ENCODE data around the gene MYCL.
"Not testable (repeated sequence)": the region's sequence is repeated elsewhere in the genome, so short reads cannot be mapped to it uniquely, and the experiment has no call there.

The MYCL gene

DNA sequence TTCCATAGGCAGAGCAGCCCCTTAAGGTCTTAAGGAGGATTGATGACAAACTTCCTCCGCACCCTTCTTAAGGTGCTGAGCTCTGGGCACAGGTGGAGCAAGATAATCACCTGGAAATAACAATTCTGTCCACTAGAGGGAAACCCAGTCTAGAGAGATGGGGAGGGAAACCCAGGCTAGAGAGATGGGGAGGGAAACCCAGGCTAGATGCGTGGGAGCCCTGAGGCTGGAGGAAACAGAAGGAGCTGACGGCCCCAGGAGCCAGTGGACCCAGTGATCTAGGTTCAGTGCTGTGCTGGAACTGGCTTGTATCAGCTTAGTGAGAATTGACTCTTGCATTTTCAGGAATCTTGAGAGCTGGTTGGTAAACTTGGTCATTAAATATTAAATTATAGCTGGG is 17.8 kb upstream of the MYCL start:
- in situ Hi-C loops (cut with MboI; ENCODE audit: low sequenced_read_pairs), result no loop called here

DNA sequence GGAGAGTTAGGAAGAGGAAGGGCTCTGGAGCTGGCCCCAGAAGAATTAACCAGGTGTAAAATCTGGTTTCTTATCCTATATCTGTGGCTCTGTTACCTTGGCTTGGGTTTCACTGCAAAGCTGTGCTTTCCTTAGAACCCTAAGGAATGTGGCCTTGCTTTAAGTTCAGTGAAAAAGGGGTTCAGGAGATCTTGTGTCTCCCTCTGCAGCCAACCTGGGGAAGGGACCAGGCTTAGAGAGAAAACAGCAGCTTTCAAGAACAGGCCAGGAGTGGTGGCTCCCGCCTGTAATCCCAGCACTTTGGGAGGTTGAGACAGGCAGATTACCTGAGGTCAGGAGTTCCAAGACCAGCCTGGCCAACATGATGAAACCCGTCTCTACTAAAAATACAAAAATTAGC is 16.1 kb upstream of the MYCL start:
- in situ Hi-C loops (cut with MboI; ENCODE audit: low sequenced_read_pairs), result no loop called here

DNA sequence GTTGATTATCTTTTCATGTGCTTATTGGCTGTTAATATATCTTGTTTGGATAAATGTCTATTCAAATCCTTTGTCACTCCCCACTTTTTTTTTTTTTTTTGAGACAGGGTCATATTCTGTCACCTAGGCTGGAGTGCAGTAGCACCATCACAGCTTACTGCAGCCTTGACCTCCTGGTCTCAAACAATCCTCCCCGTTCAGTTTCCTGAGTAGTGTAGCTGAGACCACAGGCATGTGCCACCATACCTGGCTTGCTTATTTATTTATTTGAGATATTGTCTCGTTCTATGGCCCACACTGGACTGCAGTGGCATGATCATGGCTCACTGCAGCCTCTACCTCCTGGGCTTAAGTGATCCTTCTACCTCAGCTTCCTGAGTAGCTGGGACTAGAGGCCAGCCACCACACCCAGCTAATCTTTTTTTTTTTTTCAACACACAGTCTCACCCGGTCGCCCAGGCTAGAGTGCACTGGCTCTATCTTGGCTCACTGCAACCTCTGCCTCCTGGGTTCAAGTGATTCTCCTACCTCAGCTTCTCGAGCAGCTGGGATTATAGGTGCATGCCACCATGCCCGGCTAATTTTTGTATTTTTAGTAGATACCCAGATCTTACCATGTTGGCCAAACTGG is 13.9 kb upstream of the MYCL start:
- in situ Hi-C loops (cut with MboI; ENCODE audit: low sequenced_read_pairs), result no loop called here

DNA sequence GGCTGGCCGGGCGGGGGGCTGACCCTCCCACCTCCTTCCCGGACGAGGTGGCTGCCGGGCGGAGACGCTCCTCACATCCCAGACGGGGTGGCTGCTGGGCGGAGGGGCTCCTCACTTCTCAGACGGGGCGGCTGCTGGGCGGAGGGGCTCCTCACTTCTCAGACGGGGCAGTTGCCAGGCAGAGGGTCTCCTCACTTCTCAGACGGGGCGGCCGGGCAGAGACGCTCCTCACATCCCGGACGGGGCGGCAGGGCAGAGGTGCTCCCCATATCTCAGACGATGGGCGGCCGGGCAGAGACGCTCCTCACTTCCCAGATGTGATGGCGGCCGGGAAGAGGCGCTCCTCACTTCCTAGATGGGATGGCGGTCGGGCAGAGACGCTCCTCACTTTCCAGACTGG is 11.4 kb upstream of the MYCL start:
- in situ Hi-C loops (cut with MboI; ENCODE audit: low sequenced_read_pairs), result not testable (repeated sequence)

DNA sequence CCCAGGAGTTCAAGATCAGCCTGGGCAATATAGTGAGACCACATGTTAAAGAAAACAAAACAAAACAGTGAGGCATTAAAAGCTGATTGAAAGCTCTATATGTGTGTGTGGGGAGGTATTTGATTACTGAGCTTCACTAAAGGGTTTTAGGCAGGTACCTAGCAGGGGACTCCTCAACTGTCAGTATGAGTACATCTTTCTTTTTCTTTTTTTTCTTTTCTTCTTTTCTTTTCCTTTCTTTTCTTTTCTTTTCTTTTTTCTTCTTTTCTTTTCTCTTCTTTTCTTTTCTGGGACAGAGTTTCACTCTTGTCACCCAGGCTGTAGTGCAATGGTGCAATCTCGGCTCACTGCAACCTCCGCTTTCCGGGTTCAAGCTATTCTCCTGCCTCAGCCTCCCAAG is 8.5 kb upstream of the MYCL start:
- in situ Hi-C loops (cut with MboI; ENCODE audit: low sequenced_read_pairs), result no loop called here

DNA sequence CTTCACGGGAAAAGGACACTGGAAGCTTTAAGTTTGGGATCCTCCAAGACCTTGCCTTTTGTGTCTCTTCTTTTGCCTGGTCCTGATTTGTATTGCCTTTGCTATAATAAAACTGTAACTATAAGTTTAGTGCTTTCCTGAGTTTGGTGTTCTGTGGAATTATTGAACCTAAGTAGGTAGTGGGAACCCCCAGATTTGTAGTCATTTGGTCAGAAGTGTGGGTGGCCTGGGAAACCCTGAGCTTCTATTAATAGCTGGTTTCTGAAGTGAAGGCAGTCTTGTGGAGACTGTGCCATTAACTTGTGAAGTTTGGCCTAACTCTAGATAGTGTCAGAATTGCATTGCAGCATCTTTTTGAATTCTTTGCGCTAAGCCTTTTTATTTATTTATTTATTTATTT is 6.8 kb upstream of the MYCL start:
- in situ Hi-C loops (cut with MboI; ENCODE audit: low sequenced_read_pairs), result no loop called here

DNA sequence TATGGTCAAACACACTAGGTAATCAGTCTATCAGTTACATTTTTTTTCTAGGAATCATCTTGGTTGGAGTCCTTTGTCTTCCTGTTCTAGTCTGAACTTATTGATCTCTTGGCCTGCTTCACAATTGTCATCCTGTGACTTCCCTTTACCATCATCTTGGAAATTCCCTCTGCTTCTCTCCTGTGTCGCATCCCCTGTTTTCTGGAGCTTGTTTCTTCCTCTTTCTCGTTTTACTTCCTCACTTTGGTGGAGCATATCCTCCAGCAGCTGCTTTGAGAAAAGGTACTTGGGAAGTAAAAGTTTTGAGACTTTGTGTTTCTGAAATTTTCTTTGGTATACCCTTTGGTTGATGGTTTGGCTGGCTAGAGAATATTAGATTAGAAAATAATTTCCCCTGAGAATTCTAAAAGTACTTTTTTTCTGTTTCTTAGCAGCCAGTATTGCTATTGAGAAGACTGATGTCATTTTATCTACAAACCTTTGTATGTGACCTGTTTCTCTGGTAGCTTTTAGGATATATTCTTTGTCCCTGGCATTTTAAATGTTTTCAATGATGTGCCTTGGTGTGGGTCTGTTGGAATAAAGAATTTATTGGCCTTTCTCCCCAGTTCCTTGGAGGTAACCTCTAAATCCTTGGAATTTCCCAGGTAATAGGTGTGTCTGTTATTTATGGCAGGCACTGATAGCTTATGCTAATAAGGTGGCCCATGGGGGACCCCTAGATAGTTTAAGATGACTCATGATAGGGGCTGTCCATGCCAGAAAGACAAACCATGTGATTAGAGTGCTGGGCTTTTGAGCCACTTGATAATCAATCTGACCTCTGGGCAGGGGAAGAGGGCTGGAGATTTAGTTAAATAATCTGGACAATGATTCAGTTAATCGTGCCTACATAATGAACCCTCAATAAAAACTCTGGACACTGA is 6.1 kb upstream of the MYCL start:
- in situ Hi-C loops (cut with MboI; ENCODE audit: low sequenced_read_pairs), result no loop called here

DNA sequence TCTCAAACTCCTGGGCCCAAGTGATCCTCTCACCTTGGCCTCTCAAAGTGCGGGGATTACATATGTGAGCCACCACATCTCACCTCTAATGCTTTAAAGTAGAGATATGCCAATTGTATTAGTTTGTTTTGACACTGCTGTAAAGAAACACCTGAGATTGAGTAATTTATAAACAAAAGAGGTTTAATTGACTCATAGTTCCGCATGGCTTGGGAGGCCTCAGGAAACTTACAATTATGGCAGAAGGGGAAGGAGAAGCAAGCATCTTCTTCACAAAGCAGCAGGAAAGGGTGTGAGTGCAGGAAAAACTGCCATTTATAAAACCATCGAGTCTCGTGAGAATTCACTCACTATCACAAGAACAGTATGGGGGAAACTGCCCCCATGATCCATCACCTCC is 3.5 kb upstream of the MYCL start:
- in situ Hi-C loops (cut with MboI; ENCODE audit: low sequenced_read_pairs), result no loop called here

DNA sequence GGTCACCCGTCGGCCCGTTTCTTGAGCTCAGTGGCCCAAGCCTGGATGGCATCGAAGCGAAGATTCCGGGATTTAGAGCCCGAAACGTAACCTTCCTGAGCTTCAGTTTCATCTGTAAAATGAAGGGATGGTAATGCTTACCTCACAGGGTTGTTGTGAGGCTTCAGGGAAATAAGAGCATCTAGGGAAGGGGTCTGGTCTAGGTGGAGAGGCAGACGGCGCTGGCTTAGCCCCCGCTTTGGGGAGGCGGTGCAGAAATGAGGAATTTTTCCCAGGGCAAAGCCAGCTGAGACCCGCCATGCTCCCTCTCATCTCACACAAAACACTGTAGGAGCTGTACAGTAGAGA is 717 bp upstream of the MYCL start:
- in situ Hi-C loops (cut with MboI; ENCODE audit: low sequenced_read_pairs), result no loop called here

DNA sequence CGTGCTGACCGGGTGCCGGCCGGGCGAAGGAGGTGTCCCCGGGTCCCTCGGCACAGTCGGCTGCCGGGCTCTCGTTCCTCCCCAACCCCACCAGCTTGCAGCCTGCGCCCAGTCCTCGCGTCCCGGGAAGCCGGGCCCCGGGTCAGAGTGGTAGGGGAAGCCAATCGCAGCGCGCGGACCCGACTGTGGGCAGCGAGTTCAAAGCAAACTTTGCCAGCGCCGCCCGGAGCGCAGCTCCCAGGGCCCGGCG is 328 bp downstream of the MYCL start:
- in situ Hi-C loops (cut with MboI; ENCODE audit: low sequenced_read_pairs), result no loop called here

DNA sequence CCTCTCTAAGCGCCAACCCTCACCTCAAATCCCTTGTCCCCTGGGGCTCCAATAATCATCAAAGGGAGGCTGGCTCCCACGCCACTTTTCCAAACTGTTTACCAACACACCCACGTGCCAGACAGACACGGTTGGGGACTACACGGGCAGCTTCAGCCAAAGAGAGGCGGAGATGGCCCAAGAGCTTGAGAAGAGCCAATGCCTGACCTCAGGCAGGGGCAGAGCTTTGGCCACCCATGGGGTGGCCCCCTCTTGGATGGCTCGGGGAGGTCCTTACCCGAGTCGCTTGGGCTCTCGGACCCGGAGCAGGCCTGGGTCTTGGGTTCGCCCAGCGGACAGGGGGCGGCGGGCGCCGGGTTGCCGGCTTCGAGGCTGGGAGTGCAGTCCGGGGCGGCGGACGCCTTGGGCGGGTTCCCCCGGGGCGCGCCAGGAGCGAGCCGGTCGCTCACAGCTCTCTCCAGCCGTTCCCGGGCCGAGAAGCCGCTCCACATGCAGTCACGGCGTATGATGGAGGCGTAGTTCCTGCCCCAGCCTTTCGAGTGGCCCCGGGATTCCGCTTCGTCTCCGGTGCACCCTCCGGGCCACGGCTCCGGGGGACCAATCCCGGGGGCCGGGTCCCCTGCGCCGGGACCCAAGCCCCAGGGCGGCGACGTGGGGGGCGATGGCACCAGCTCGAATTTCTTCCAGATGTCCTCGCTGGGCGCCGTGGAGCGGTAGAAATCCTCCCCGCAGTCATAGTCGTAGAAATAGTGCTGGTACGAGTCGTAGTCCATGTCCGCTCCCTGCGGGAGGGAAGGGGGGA is 854 bp downstream of the MYCL start:
- in situ Hi-C loops (cut with MboI; ENCODE audit: low sequenced_read_pairs), result no loop called here

DNA sequence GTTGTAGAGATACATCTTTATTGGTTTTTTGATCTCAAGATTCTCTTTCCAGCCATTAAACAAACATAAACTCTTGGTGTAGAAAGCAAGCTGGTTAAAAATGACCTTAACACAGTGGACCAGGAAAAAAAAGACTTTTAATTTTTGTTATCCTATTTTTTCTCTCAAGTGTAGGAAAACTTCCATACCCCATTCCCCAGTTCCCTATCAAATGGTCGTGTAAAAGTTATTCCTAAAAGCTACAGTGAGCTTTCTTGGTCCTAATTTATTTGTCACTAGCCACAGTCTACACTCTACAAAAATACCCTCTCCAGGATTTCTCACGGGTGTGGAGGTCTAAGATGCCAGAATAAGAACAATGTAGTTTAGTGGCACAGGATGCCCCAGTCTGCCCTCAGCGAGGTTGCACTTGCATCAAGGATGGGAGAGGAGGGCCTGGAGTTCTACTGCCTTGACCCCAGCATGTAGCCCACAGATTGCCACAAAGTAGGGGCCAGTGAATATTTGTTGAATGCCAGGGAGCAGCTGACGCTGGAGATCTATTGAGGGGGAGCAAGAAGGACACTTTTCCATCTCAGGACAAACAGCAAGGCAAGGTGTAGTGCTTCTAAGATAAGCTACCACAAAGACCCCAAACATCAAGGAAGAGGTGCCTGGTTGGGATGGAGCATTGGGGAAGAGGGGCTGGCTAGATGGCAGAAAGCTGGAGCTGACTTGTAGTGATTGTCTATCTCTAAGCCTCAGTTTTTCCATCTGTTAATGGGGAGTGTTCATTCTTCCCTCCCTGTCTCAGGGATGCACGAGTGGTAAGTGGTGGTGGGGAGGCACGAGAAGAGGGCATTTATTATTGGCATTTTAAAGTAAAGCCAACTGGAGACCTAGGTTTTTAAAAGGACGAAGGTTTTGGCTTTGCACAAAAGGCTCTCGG is 1.8 kb downstream of the MYCL start:
- in situ Hi-C loops (cut with MboI; ENCODE audit: low sequenced_read_pairs), result no loop called here

DNA sequence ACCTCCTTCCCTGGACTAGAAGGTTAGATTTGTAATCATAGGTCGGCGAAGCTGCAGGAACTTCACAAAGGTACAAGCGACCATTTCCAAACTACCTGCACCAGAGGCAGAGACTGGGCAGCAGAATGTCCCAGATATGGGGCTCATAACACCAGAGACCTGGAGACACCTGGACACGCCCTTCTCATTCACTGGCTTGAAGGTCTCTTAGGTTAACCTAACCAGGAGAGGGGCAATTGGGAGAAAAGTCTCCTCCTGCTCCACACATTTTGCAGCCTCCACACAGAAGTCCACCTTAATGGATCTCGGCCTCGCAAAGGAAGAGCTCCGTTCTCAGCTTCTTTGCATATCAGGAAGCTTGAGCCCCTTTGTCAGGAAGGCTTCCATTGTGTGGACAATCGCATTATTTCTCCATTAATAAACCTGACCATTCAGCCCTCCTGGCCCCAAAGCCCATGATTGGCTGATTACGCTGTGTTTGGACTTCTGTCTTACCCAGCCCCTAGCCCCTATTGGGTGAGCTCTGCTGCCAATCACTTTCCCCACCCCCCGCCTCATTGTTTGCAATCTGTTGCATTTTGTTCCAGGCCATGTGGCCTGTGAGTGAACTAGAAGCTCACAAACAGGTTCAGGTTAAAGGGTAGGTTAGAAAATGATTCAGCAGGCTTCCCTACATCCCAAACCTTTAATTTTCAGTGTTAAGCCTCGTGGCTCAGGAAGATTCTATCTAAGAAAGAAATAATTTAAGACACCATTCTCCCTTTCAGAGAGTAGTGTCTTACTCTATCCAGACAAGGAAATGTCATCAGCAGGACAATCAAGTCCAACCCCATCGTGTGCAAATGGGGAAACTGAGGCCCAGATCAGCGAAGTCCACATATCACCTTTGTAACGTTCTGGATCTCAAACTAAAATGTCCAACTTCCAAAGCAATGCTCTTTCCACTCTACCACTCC is 2.8 kb downstream of the MYCL start:
- in situ Hi-C loops (cut with MboI; ENCODE audit: low sequenced_read_pairs), result no loop called here

DNA sequence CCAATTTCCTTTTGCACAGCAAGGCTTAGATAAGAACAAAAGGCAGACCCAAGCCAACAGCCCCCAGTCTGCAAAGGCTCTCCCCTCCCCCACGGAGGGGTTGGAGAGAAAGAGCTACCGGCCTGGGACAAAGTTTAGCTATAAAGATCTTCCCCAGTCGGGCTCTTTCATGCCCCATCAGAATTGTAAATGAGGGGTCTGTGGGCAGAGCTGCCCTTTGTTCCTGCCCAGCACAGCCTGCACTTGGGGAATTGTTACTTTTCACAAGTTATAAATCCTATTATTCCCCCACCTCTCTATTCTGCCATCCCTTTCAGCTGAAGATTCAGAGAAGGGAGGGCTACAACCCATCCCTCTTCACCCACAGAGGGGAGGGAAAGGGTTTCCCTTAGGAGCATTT is 3.5 kb downstream of the MYCL start:
- in situ Hi-C loops (cut with MboI; ENCODE audit: low sequenced_read_pairs), result no loop called here

DNA sequence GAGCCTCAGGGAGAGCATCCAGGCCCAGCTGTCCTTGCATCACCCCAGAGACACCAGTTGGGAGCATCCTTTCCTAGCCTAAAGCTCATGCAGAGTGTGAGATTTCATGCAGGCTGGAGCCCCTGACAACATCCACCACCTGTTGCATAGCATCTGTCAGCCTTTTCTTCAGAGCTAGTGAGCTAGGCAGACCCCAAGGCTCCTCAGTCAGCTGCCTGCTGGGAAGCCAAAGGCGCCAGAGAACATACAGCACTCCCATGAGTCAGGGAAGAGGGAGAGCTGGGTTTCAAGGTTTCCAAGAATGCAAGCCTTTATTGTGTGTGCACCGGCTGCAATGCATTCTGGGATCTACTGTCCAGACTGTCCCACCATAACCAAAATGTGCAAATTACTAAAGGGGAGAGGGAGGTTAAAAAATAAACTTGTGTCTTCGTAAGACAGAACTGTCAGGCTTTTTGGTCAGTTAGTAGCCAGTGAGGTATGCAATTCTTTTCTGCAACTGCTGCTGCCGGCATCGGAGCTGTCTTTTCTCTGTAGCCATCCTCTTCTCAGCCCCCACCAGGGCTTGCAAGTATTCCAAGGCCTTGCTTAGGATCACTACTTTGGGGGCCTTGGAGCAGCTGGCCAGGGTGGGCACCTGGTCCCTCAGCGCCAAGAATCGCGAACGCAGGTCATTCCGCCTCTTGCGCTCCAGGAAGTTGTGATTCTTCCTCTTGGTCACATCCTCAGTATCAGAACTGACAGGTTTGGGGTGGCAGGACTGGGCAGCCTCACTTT is 4.6 kb downstream of the MYCL start:
- in situ Hi-C loops (cut with MboI; ENCODE audit: low sequenced_read_pairs), result no loop called here

DNA sequence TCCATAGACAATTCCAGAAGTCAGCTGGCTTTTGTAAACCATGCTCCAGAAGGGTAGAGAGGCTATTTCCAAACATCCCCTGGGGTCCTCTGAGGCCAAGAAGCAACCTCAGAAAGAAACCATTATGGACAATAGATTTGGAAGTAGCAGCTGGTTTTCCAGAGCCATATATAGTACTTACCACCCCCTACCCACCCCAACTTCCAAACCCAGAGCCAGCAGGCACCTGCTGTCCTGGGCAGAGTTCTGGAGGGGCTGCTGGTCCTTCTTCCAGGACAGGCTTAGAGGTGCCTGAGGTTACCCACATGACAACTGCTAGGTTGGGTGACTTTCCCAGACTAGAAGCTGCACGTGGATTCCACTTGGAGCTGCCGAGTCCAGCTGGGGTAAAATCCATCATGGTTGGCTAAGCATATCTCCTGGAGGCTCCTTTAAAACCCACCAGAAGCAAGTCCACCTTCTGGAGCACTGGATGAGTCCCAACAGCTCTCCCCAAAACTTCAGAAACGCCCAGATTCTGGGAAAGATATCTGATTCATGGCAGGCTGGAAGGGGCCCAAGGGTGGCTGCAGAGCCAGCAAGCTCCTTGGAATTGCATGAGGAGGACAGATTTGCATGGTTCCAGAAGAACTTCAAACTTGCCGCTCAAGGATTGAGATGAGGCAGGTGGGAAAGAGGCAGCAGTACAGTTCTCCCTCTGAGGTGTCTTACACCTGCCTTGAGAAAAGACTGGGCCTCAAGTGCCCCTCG is 5.8 kb downstream of the MYCL start:
- in situ Hi-C loops (cut with MboI; ENCODE audit: low sequenced_read_pairs), result no loop called here

DNA sequence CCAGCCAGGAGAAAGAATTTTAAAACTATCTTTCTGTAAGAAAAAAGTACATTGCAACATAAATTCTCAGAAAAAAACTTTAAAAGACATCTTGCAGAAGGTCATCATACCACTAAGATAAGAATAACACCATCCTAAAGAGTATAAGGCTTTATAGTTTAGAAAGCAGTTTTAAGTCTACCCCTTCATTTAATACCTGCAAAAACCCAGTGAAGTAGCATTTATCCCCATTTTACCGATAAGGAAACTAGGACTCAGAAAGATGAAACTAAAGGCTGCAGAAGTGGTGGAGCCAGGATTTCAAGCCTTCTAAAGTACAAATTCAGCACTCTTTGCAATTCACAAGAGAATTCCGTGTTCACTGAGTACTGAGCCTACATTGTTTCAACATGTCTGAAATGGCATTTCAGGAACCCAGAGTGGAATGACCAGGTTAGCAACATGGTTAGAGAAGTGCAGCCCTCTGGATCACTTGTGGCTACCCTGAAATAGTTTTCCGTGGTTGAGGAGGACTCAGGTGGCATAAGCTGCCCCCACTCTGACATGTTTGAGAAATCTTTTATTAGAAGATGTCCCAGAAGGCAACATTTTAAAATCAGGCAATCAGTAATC is 6.7 kb downstream of the MYCL start:
- in situ Hi-C loops (cut with MboI; ENCODE audit: low sequenced_read_pairs), result no loop called here
